ENCODE measurements around the gene CYP2D6. TPM values are rescaled to one million over a fixed set of nuclear protein-coding genes. Genes with fewer than 3 reads are reported as not detected.
A peak's percentile ranks its signal among the peaks of the same experiment; 100 is the strongest.

CYP2D6 gene
- total and polyA plus RNA-seq, 2 of the 8 experiments (the other 6 are each of a cell fraction or from before 2014, with no cell fraction given) = 0.93 to 1.7 TPM

DNA sequence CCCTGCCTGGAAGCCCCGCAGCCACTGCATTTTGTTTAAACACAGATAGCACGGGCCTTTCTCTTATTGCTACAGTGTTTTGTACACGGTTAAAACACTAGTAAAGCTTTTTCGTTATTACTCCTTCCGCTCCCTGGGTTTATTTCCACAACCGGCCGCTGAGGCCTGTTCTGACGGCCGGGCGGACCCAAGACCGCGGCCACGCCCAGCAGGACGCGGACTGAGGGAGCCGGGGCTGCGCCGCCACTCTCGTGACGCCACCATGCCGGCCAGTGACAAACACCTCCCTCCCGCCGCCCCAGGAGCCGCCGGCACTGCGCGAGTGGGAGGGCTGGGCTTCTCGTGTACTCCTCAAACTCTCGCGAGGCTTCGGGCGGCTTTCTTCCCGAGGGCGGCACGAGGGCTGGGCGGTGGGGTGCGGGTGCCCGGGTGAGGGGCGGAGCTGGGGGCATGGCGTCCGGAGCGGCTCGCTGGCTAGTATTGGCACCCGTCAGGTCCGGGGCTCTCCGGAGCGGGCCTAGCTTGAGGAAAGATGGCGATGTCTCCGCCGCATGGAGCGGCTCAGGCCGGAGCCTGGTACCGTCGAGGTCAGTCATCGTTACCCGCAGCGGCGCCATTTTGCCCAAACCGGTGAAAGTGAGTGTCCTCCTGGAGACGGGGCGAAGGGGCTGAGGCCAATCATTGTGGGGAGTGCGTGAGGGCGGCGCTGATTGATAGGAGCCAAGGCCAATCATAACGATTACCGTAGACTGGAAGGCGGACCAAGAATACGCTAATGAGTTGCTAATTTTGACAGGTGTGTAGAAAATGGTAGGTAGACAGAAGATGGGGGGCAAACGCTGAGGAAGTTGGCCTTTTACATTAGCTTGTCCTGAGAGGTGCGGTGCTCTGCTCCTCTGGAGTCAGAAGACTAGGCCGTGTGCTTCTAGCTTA is 51.0 kb downstream of the CYP2D6 start, which contains the start of gene SMDT1 (continued):
- TF ChIP-seq, protein P1, sequence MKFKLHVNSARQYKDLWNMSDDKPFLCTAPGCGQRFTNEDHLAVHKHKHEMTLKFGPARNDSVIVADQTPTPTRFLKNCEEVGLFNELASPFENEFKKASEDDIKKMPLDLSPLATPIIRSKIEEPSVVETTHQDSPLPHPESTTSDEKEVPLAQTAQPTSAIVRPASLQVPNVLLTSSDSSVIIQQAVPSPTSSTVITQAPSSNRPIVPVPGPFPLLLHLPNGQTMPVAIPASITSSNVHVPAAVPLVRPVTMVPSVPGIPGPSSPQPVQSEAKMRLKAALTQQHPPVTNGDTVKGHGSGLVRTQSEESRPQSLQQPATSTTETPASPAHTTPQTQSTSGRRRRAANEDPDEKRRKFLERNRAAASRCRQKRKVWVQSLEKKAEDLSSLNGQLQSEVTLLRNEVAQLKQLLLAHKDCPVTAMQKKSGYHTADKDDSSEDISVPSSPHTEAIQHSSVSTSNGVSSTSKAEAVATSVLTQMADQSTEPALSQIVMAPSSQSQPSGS (IDR thresholded peaks at IDR 0.05; ENCODE audit: low read length) = peak; percentile 77
- no peak for TF ChIP-seq ZNF274 (IDR thresholded peaks at IDR 0.05; ENCODE audit: borderline replicate concordance, extremely low read depth, low read length)
- TF ChIP-seq YY1 (IDR thresholded peaks at IDR 0.05; ENCODE audit: low read depth, low read length) = peak; percentile 97
- TF ChIP-seq KDM1A (IDR thresholded peaks at IDR 0.05; ENCODE audit: borderline replicate concordance, low read length) = no peak
- TF ChIP-seq POLR2A (IDR thresholded peaks at IDR 0.05; ENCODE audit: control extremely low read depth in 1 of 2, low read depth in 2 of 2, low read length in 2 of 2) = peak; percentile 75 to 83

Data from H1 (cell line).